GM21526 (cell line): Measurements from ENCODE around the gene LMF1.

ENCODE experiments used
- ATAC-seq: cut with Tn5 transposase; IDR thresholded peaks from one replicate; pipeline ENCODE4 v1.9.1; 2021; ENCODE audit warnings: moderate library complexity; ENCODE audit not compliant: unreplicated experiment, low FRiP score

Gene LMF1

GRCh38 chr16:854808-855410 is 115.9 kb downstream of the LMF1 start:
- ATAC-seq, result no peak

DNA sequence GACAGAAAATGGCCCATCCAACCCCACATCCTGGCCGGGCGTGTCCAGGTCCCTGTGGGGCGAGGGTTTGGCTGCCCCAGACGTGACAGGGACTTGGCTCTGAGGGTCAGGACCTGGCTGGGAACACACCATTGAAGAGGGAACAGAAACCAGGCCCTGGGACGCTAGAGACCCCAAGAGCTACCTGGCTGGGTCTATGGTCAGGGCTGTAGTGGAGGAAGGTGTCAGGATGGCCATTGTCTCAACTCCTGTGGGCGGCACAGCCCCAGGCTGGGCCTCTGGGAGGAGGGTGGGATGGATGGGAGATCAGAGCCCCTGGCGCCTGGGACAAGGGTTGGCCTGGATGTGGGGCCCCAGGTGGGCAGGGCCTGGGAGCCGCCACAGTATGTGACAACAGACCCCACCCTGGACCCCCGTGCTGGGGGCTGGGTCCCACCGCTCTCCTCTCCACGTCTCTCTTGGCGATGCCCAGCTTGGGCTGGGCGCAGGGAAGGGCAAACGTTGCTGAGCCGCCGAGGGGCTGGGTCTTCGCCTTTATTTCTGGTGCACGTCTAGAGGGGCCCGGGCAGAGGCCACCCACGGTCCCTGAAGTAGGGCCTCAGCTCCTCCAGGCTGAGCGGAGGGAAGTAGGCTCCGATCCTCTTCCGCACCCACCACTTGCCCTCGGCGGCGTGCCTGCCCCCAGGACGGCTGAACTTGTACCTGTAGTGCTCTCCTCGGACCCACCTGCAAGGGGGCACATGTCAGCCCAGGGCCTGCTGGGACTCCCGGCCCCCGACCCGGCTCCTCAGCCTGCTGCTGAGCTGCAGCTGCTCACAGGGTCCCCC is 116.6 kb downstream of the LMF1 start:
- ATAC-seq, result no peak

DNA sequence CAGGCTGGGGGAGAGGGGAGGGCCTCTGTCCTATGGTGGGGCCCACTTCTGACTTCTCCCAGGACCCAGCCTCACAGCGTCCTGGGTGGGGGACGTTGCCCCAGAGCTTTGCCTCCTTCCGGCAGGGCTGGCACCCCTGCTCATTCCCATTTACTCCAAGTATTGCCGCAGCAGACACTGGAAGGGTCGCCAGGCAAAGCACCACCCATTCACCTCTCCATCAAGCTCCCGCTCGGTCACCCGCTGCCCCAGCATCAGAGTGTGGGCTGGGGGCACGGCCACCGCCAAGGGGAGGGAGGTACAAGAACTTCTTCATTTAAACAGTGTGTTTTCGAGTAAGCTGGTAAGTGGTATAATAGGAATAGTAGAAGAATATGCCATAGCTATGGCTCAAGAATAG is 117.5 kb downstream of the LMF1 start:
- ATAC-seq, result no peak

GRCh38 chr16:852451-853185 is 118.2 kb downstream of the LMF1 start:
- no peak for ATAC-seq

DNA sequence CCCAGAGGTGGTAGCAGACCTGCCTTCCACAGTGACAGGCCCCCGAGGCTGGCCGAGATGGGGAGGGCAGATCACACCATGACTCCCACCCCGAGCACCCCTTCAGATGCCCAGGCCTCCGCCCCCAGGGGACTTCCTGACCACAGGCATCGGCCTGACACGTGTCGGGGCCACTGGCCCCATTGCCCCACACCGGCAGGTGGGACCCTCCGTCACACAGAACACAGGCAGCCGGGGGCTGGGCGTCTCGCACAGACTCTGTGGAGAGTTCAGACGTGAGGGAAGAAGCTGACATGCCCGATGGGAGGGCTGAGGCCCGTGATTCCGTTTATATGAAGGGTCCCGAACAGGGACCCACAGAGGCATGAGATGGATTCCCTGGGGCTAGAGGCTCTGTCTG is 118.9 kb downstream of the LMF1 start:
- no peak for ATAC-seq

DNA sequence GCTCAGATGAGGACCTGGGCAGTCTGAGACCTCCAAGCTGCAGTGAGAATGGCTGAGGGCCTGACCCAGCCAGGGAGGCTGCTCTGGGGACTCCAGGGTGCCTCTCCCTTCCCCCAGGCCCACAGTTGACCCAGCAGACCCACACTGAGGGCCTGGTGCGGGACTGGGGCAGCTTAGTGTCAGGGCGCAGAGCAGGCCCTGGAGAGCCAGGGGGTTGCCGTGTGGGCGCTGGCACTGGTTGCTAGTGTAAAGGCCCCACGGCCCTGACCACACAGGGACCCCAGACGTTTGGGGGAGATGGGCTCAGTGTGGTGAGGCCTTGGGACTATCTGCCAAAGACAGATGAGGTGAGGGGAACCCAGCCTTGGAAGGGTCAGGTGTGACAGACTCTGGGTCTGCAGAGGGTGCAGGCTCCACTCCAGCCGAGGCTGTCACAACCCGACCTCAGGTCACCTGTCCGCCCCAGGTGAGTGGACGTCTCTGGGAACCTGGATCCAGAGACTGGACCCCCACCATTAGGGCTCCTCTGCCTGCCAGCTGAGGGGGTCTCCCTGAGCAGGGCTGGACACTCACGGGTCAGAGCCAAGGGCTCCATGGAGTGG is 119.5 kb downstream of the LMF1 start:
- ATAC-seq, result no peak

GRCh38 chr16:850668-851067 is 120.1 kb downstream of the LMF1 start:
- ATAC-seq, result no peak

- no peak for ATAC-seq
These were observed 122.1 kb downstream of the LMF1 start for GRCh38 chr16:848510-849253.

- ATAC-seq, result no peak
These were observed 122.9 kb downstream of the LMF1 start for GRCh38 chr16:847681-848445.

DNA sequence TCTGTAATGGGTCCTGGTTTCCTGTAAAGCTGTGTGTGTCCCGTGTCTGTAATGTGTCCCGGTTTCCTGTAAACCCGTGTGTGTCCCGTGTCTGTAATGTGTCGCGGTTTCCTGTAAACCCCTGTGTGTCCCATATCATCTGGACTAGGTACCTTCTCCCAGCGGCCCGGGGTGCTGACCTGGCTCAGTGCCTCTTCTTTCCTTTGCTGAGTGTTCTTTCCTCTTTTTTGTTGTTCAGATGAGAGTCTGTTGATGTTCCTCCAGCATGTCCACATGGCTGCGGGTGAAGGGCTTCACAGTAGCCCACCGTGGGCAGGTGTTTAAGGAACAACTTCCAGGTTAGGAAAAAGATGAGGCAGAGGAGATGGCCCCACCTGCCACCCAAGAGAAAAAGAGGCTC is 123.6 kb downstream of the LMF1 start:
- ATAC-seq, result no peak

DNA sequence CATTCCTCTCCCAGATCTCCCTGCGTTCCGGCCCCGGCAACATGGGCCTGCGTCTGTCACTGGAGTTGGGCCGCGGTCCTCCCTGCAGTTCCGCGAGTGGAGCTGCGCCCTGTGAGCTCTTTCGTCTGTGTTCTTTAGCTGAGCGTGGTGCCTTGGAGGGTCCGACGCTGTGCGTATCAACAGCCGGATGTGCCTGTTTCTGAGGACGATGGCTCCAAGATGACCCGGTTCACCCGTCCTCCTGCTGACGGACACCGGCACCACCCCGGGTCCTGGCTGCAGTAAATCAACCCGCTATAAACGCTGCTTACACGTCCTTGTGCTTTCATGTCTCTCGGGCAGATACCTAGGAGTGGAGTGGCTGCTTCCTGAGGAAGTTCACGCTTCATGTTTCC is 125.4 kb downstream of the LMF1 start:
- ATAC-seq, result no peak

- ATAC-seq, result no peak
These were observed 126.0 kb downstream of the LMF1 start for GRCh38 chr16:844638-845350.

- no peak for ATAC-seq
These were observed 127.0 kb downstream of the LMF1 start for GRCh38 chr16:843771-844170.

DNA sequence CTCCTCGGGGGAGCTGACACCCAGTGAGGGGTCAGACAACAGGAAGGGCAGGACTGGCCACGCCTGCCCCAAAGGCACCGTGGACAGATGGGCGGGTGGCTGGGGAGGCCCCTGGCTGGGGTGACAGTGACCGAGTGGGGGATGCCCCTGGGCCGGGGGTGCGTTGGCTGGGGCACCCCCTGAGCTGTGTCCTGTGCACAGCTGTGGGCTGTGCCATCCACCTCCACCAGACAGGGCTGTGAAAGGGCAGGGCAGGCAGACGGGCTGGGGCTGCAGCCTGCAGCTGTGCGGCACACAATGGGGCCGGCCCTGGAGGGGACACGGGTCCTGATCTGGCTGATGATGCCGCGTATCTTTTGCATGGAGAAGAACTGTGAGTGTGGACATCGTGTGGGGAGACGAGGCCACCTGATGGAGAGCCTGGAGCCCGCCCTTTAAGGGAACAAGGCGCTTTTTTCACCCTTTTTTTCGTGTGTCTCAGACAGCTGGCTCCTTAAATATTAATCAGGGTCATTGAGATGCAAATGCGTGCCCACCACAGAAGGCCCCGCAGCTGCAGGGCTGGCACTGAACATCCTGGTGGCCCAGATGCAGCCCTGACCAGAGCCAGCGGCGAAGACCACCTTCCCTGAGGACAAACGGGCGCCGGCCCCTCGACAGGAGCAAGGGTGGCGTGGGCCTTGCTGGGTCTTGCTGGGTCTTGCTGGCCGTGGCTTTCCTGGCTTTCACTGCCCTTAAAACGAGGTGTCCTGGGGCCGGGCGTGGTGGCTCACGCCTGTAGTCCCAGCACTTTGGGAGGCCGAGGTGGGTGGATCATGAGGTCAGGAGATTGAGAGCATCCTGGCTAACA is 127.8 kb downstream of the LMF1 start:
- no peak for ATAC-seq

DNA sequence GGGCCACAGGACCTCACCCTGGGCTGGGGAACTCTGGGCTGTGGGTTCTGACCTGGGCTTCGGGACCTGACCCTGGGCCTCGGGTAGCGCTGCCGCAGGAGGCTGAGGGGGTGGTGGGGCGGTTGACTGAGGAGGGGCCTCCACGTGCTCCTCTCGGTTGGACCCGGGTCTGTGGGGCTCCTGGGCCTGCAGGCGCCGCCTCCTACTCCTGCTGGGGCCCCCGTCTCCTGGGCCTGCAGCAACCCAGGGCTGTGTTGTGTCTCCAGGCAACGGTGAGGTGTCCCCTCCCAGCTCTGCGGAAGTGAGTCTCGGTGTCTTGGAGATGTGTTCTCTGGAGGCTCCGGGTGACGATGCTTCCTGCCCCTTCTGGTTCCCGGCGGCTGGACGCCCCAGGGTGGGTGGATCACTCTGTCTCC is 128.7 kb downstream of the LMF1 start:
- no peak for ATAC-seq

DNA sequence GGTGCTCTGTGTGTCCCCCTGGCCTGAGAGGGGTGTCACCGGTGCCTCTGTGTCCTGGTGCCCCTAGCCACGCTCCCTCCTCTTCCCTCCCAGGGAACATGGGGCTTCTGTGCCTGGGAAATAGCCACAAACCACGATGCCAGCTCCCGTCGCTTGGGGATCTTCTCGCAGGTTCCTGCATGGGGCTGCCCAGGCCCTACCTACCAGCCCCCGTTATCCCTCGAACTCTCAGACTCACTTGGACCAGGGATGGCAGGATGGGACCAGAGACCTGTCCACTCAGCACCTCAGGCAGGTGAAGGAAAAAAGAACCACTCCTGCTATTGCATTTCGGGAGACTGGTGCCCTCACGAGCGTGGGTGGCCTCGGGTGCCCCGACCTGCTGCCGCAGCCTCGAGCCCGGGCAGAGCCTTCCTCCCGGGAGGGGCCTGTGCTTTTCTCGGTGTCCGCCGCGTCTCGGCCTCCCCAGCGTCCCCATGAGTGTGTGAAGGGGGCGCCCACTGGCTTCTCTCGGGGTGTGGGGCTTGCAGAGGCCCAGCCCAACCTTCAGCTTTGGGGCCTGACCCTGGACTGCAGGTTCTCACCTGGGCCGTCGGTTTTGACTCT is 129.2 kb downstream of the LMF1 start:
- no peak for ATAC-seq

- ATAC-seq, result no peak
These were observed 130.0 kb downstream of the LMF1 start for GRCh38 chr16:840561-841454.
